ENCODE data around the gene ASB1.

The ASB1 gene

GRCh38 chr2:238418196-238418998 lies 8.3 kb upstream of the ASB1 start:
- TF ChIP-seq CTCF (IDR thresholded peaks at IDR 0.05; ENCODE audit: control insufficient read depth, extremely low read depth, insufficient read depth) = no peak
- no peak for DNase-seq (ENCODE audit: low read depth)
- no peak overlapping the region for H3K4me3 ChIP-seq (ENCODE audit: low read depth, low read length)

- TF ChIP-seq CTCF (IDR thresholded peaks at IDR 0.05; ENCODE audit: control insufficient read depth, extremely low read depth, insufficient read depth) = no peak
- no peak overlapping the region for H3K4me3 ChIP-seq (ENCODE audit: low read depth, low read length)
- no peak for DNase-seq (ENCODE audit: low read depth)
Observed at GRCh38 chr2:238418999-238419546, 7.7 kb upstream of the ASB1 start.

- H3K4me3 ChIP-seq (ENCODE audit: low read depth, low read length) = no peak overlapping the region
- no peak for DNase-seq (ENCODE audit: low read depth)
- no peak for TF ChIP-seq CTCF (IDR thresholded peaks at IDR 0.05; ENCODE audit: control insufficient read depth, extremely low read depth, insufficient read depth)
Observed at GRCh38 chr2:238420442-238420841, 6.3 kb upstream of the ASB1 start.

GRCh38 chr2:238420878-238421694 lies 5.6 kb upstream of the ASB1 start:
- DNase-seq (ENCODE audit: low read depth) = no peak
- TF ChIP-seq CTCF (IDR thresholded peaks at IDR 0.05; ENCODE audit: control insufficient read depth, extremely low read depth, insufficient read depth) = no peak
- H3K4me3 ChIP-seq (ENCODE audit: low read depth, low read length) = no peak overlapping the region

GRCh38 chr2:238421695-238422035 lies 5.1 kb upstream of the ASB1 start:
- H3K4me3 ChIP-seq (ENCODE audit: low read depth, low read length) = no peak overlapping the region
- DNase-seq (ENCODE audit: low read depth) = no peak
- TF ChIP-seq CTCF (IDR thresholded peaks at IDR 0.05; ENCODE audit: control insufficient read depth, extremely low read depth, insufficient read depth) = no peak

- DNase-seq (ENCODE audit: low read depth) = no peak
- no peak overlapping the region for H3K4me3 ChIP-seq (ENCODE audit: low read depth, low read length)
- TF ChIP-seq CTCF (IDR thresholded peaks at IDR 0.05; ENCODE audit: control insufficient read depth, extremely low read depth, insufficient read depth) = no peak
Observed at GRCh38 chr2:238422285-238422684, 4.4 kb upstream of the ASB1 start.
